Measurements from ENCODE around the gene RGPD8. TPM values are rescaled to one million over a fixed set of nuclear protein-coding genes. Genes with fewer than 3 reads are reported as not detected.
A peak's percentile ranks its signal among the peaks of the same experiment; 100 is the strongest.
"Not testable (repeated sequence)": the region's sequence is repeated elsewhere in the genome, so short reads cannot be mapped to it uniquely, and the experiment has no call there.

RGPD8 gene
- total RNA-seq, 4 donors from 2014 or later: 3.5 to 17.7 (median 6.6) TPM

GRCh38 chr2:112433932-112434730, 686 bp upstream of the RGPD8 start:
- Histone ChIP-seq H3K27ac (no peak overlapping the region), H3K4me1 (peaks cover 0 to 28% (median 9%) of the 10 kb centered on the region in 3 donors), H3K27me3 (peaks cover 0 to 14% (median 0%) of the 10 kb centered on the region in 4 donors), H3K4me3 (no peak overlapping the region), H3K9me3 (no peaks in the 10 kb centered on the region), H3K36me3 (no peaks in the 10 kb centered on the region)
- WGBS, 2 donors: 49 to 52% methylated on average over 8 to 11 of the region's 31 CpGs
- no peak for DNase-seq
- intact Hi-C loops (cut with DNase I): no loop called here
- TF ChIP-seq POLR2A (IDR thresholded peaks at IDR 0.05): no peak
- TF ChIP-seq, protein P1, sequence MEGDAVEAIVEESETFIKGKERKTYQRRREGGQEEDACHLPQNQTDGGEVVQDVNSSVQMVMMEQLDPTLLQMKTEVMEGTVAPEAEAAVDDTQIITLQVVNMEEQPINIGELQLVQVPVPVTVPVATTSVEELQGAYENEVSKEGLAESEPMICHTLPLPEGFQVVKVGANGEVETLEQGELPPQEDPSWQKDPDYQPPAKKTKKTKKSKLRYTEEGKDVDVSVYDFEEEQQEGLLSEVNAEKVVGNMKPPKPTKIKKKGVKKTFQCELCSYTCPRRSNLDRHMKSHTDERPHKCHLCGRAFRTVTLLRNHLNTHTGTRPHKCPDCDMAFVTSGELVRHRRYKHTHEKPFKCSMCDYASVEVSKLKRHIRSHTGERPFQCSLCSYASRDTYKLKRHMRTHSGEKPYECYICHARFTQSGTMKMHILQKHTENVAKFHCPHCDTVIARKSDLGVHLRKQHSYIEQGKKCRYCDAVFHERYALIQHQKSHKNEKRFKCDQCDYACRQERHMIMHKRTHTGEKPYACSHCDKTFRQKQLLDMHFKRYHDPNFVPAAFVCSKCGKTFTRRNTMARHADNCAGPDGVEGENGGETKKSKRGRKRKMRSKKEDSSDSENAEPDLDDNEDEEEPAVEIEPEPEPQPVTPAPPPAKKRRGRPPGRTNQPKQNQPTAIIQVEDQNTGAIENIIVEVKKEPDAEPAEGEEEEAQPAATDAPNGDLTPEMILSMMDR (IDR thresholded peaks at IDR 0.05): no peak

DNA sequence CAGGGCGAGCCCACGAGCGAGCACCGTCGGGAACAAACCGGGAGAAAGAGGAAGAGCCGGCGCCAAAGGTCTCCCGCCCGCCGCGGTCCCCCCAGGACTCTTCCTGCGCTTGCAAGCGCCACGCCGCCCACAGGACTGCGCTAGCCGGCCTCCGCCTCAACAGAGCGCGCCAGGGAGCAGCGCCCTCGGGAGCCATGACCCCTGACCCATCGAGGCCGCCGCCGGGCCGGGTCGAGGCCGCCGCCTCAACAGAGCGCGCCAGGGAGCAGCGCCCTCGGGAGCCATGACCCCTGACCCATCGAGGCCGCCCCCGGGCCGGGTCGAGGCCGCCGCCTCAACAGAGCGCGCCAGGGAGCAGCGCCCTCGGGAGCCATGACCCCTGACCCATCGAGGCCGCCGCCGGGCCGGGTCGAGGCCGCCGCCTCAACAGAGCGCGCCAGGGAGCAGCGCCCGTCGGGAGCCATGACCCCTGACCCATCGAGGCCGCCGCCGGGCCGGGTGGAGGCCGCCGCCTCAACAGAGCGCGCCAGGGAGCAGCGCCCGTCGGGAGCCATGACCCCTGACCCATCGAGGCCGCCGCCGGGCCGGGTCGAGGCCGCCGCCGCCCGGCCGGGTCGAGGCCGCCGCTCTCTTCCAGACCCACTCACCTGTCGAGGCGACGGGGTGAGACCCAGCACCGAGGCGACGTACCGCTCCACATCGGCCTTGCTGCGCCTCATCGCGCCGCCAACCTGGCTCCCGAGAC, 538 bp downstream of the RGPD8 start:
- WGBS, 2 donors: no CpG with 5 or more reads among the region's 98 CpGs
- peaks cover 0 to 14% (median 0%) of the 10 kb centered on the region in 4 donors for H3K27me3 ChIP-seq
- H3K4me1 ChIP-seq: peaks cover 0 to 28% (median 9%) of the 10 kb centered on the region in 3 donors
- peak overlapping the region; percentile 47 to 71 (median 58) for H3K4me3 ChIP-seq
- DNase-seq; H3K36me3 ChIP-seq; H3K9me3 ChIP-seq; intact Hi-C loops (cut with DNase I): not testable (repeated sequence)
- H3K27ac ChIP-seq: peak overlapping the region; percentile 70 to 91 (median 88)

DNA sequence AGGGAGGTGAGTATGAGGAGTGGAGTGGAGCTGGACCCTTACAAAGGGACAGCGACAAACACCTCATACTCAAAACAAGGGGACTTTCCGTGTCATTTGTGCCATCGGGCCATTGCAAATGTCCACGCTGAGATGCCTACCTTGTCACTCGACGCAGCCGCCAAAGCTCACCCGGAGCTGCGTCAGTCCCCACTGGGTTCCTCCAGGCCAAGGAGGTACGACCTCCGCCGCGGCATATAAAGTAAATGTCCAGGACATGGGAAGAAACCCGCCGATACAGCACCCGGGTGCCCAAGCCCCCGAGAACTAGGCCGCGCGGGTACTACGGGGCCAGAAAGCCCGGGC, 1.1 kb downstream of the RGPD8 start:
- intact Hi-C loops (cut with DNase I); H3K9me3 ChIP-seq; DNase-seq; H3K36me3 ChIP-seq: not testable (repeated sequence)
- H3K4me3 ChIP-seq: peak overlapping the region; percentile 47 to 71 (median 58)
- peaks cover 0 to 11% (median 0%) of the 10 kb centered on the region in 4 donors for H3K27me3 ChIP-seq
- peak overlapping the region; percentile 70 to 91 (median 88) for H3K27ac ChIP-seq
- H3K4me1 ChIP-seq: peaks cover 0 to 28% (median 9%) of the 10 kb centered on the region in 3 donors
- no CpG with 5 or more reads among the region's 22 CpGs for WGBS, 2 donors

DNA sequence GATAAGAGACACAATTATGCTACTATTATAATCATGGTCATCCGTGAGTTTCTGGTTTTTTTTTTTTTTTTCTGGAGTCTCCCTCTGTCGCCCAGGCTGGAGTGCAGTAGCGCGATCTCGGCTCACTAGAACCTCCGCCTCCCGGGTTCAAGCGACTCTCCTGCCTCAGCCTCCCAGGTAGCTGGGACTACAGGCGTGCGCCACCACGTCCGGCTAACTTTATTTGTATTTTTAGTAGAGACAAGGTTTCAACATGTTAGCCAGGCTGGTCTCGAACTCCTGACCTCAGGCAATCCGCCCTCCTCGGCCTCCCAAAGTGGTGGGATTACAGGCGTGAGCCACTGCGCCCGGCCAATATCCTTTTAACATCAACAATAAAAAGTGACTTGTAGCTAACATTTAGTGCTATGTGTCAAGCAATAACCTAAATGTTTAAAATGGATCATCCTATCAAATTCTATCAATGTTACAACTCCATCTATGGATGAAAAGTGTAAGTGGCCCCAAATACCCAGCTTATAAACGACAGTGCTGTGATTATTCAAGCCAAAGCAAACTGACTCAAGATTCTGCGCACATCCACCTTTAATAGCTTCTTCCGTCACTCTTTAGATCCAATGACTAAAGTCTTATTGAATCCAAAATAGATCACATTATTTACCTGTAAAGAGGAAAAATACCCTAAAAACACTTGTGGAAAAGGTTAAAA, 1.7 kb downstream of the RGPD8 start:
- H3K36me3 ChIP-seq; H3K27me3 ChIP-seq; H3K9me3 ChIP-seq; DNase-seq; intact Hi-C loops (cut with DNase I): not testable (repeated sequence)
- Histone ChIP-seq H3K27ac (peak overlapping the region in 2 of 4 donors; percentile 85 to 91), H3K4me3 (peak overlapping the region in 3 of 4 donors; percentile 47 to 71 (median 64)), H3K4me1 (peaks cover 0 to 28% (median 9%) of the 10 kb centered on the region in 3 donors)
- WGBS, 2 donors: 78 to 85% methylated on average over 18 to 21 of the region's 21 CpGs

GRCh38 chr2:112424553-112424952, 8.9 kb downstream of the RGPD8 start:
- H3K27me3 ChIP-seq; H3K36me3 ChIP-seq; H3K27ac ChIP-seq; DNase-seq; H3K4me3 ChIP-seq; H3K4me1 ChIP-seq; intact Hi-C loops (cut with DNase I); H3K9me3 ChIP-seq: not testable (repeated sequence)
- WGBS, 2 donors: no CpG with 5 or more reads among the region's 3 CpGs

DNA sequence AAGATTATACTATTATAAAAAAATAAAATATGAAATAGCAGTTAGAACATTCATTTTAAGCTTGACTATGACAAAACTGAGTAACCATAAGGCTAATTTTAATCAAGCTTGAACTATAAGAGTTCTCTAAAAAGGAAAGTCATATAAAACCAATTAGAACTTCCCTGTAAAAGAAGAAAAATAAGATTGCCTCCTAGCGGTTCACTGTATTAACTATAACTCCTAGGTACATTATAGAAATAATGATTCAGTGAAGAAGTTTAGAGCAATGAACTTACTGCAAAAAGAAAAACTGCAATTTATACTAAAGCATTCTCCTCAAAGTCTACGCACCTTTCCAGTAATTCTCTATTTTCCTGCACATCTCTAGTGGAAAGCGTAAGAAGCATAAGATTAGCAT, 16.6 kb downstream of the RGPD8 start:
- not testable (repeated sequence) for DNase-seq, H3K36me3 ChIP-seq
- 90 to 98% methylated on average over 3 of the region's 3 CpGs for WGBS, 2 donors

DNA sequence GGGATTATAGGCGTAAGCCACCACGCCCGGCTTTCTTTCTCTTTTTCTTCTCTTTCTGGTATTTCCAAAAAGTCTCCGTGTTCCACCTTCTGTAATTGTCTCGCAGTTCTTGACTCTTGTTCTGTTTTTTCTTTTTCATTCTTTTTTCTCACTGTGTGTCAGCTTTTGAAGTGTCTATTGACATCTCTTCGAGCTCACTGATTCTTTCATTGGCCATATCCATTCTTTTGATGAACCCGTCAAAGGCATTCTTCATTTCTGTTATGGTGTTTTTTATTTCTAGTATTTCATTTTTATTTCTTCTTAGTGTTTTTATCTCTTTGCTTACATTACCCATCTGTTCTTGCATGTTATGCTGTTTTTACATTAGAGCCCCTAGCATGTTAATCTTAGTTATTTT, 73.4 kb downstream of the RGPD8 start:
- H3K4me3 ChIP-seq; H3K4me1 ChIP-seq; H3K9me3 ChIP-seq; H3K36me3 ChIP-seq; H3K27me3 ChIP-seq; DNase-seq; intact Hi-C loops (cut with DNase I); H3K27ac ChIP-seq: not testable (repeated sequence)
- 88 to 97% methylated on average over 7 of the region's 7 CpGs for WGBS, 2 donors

More for the DNA sequence above, 16.6 kb downstream of the RGPD8 start:
- intact Hi-C loops (cut with DNase I); H3K9me3 ChIP-seq; H3K4me3 ChIP-seq; H3K27ac ChIP-seq; H3K4me1 ChIP-seq; H3K27me3 ChIP-seq: not testable (repeated sequence)

- H3K36me3 ChIP-seq; H3K4me1 ChIP-seq; H3K27me3 ChIP-seq; intact Hi-C loops (cut with DNase I); H3K4me3 ChIP-seq; H3K27ac ChIP-seq; H3K9me3 ChIP-seq; DNase-seq: not testable (repeated sequence)
- 74 to 77% methylated on average over 1 to 2 of the region's 2 CpGs for WGBS, 2 donors
Measured at GRCh38 chr2:112354335-112354734, 79.1 kb downstream of the RGPD8 start.

GRCh38 chr2:112352809-112353603, 80.4 kb downstream of the RGPD8 start:
- H3K27ac ChIP-seq; H3K4me3 ChIP-seq; H3K9me3 ChIP-seq; H3K4me1 ChIP-seq; H3K27me3 ChIP-seq; DNase-seq; intact Hi-C loops (cut with DNase I); H3K36me3 ChIP-seq: not testable (repeated sequence)
- WGBS, 2 donors: 94 to 96% methylated on average over 6 to 7 of the region's 25 CpGs

DNA sequence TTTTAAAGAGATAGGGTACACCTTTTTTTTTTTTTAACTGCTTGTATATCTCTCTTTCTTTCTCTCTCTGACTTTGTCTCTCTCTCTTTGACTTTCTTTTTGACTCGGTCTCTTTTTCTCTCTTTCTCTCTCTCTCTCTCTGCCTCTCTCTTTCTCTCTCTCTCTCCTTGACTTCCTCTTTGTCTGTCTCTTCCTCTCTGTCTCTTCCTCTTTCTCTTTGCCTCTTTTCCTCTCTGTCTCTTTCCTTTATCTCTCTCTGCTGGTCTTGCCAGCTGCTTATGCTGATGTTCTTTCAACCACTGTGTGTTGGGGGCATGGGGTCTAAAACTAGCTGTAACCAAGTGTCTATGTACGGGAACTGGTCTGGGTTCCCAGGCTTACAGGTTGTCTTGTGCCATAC, 81.2 kb downstream of the RGPD8 start:
- H3K4me3 ChIP-seq; H3K27ac ChIP-seq; H3K36me3 ChIP-seq; H3K4me1 ChIP-seq; H3K27me3 ChIP-seq; DNase-seq; H3K9me3 ChIP-seq; intact Hi-C loops (cut with DNase I): not testable (repeated sequence)
- WGBS, 2 donors: 67 to 86% methylated on average over 2 of the region's 2 CpGs
